A549 treated with Mapracorat at 1 μM for 4 hours (cell line): ENCODE measurements around the gene EWSR1. TPM values are rescaled to one million over a fixed set of nuclear protein-coding genes. Genes with fewer than 3 reads are reported as not detected.

Experiments
- total RNA-seq: library from RNA; stranded (reverse); fragments of 200-300 nt; extraction: Qiagen RNA extraction; gene quantifications from 5 replicates; pipeline ENCODE4 v1.2.3, GENCODE V29; 2022

Gene EWSR1
- 207 to 231 TPM (median 215 TPM) in 5 replicates for total RNA-seq

GRCh38 chr22:29267858-29268510, at the start of gene EWSR1, which contains the start of gene RHBDD3:
Gene EWSR1, plus strand, starts transcription at chr22:29268268. Its CDS starts 69 bp downstream, at chr22:29268337.
Gene RHBDD3, minus strand, starts transcription at chr22:29267981. Its CDS starts 2,355 bp downstream, at chr22:29265626.

GRCh38 chr22:29306175-29306834, 38.2 kb downstream of the EWSR1 start, which contains the start of gene GAS2L1:
Gene GAS2L1, plus strand, starts transcription at chr22:29306650. Its CDS starts 1,456 bp downstream, at chr22:29308106.

GRCh38 chr22:29315286-29316140, 47.4 kb downstream of the EWSR1 start, which contains the start of gene RASL10A:
Gene RASL10A, minus strand, starts transcription at chr22:29315697. Its CDS starts 451 bp downstream, at chr22:29315246.

Other genes with a start within 250 kb of the EWSR1 start
- not detected in 5 replicates for gene C22orf31, start 206.4 kb upstream of the EWSR1 start, total RNA-seq
- 3.5 to 4.7 TPM (median 4.2 TPM) in 5 replicates for gene KREMEN1, start 195.2 kb upstream of the EWSR1 start, total RNA-seq
- gene EMID1, start 62.4 kb upstream of the EWSR1 start, total RNA-seq: 0.29 to 0.40 TPM (median 0.36 TPM) in 5 replicates
- gene RHBDD3, start 287 bp upstream of the EWSR1 start, total RNA-seq: 19.1 to 31.8 TPM (median 26.2 TPM) in 5 replicates
- gene GAS2L1, start 38.4 kb downstream of the EWSR1 start, total RNA-seq: 23.5 to 38.2 TPM (median 34.7 TPM) in 5 replicates
- 0.34 to 0.87 TPM (median 0.54 TPM) in 4 of 5 replicates, not detected in the other for gene RASL10A, start 47.4 kb downstream of the EWSR1 start, total RNA-seq
- gene AP1B1, start 120.3 kb downstream of the EWSR1 start, total RNA-seq: 21.8 to 27.4 TPM (median 26.3 TPM) in 5 replicates
- not detected in 5 replicates for gene RFPL1, start 170.3 kb downstream of the EWSR1 start, total RNA-seq
- 0.03 to 0.16 TPM (median 0.09 TPM) in 5 replicates for gene NEFH, start 211.9 kb downstream of the EWSR1 start, total RNA-seq